Activated B cell treated with CpG ODN at 0.5 μM for 24 hours (primary cell): Measurements from ENCODE around the gene WIPF2. TPM values are rescaled to one million over a fixed set of nuclear protein-coding genes. Genes with fewer than 3 reads are reported as not detected.

Experiments
- ATAC-seq: fragments of 200-7000 bp; cut with Tn5 transposase; one replicate; pipeline ENCODE4 v1.10.0; 2021; ENCODE audit warnings: low read depth, mild to moderate bottlenecking, moderate library complexity
- CTCF ChIA-PET: fragments of 350-600 bp; sonication (Branson Sonifier 250); formaldehyde crosslinking; loops from one replicate; lab custom pipeline; 2021; ENCODE audit warnings: antibody characterized with exemption; lab: Charles Lee
- POLR2A ChIA-PET: fragments of 350-600 bp; sonication (Branson Sonifier 250); formaldehyde crosslinking; loops from one replicate; lab custom pipeline; 2021; ENCODE audit warnings: antibody characterized with exemption; lab: Charles Lee
- DNase-seq: peaks from one replicate; pipeline ENCODE4 v3.0.0; 2022
- H3K27ac Mint-ChIP-seq: one replicate; pipeline ENCODE4 v1.8.0; 2020; ENCODE audit warnings: mixed read lengths
- H3K27me3 Mint-ChIP-seq: one replicate; pipeline ENCODE4 v1.8.0; 2021; ENCODE audit warnings: mixed read lengths
- H3K36me3 Mint-ChIP-seq: one replicate; pipeline ENCODE4 v1.8.0; 2021; ENCODE audit warnings: low read depth, mixed read lengths
- H3K4me1 Mint-ChIP-seq: one replicate; pipeline ENCODE4 v1.8.0; 2021; ENCODE audit warnings: mixed read lengths
- H3K4me3 Mint-ChIP-seq: one replicate; pipeline ENCODE4 v1.8.0; 2020; ENCODE audit warnings: mild to moderate bottlenecking, mixed read lengths
- H3K9me3 Mint-ChIP-seq: one replicate; pipeline ENCODE4 v1.8.0; 2020; ENCODE audit warnings: mixed read lengths
- intact Hi-C: fragments of 100-400 bp; cut with micrococcal nuclease; formaldehyde crosslinking; loops from one replicate; pipeline ENCODE4 v1.15.1; 2024
- total RNA-seq: library from RNA; stranded (reverse); gene quantifications from 2 replicates; pipeline ENCODE4 v1.2.3, GENCODE V29; 2022
- TF ChIP-seq, protein P1 (sequence below): fragments of 200-600 bp; IDR thresholded peaks from one replicate; pipeline ENCODE4 v1.8.0; 2022; ENCODE audit warnings: antibody characterized with exemption, mild to moderate bottlenecking

Gene WIPF2
- total RNA-seq = 28.4 and 32.9 TPM in 2 replicates

- H3K36me3 Mint-ChIP-seq = peaks cover 9% of the 10 kb centered on the region
- intact Hi-C loops = loop anchor here (1.0 to 5.0 kb wide), 7 partner anchors 17 to 1468 kb away; partner anchors contain the start of genes CASC3, CDC6 and EIF1
- ATAC-seq = peak; percentile 88
- POLR2A ChIA-PET = interaction anchor here (0.7 to 2.7 kb wide), 23 partner anchors 10 to 1470 kb away, joined by 3 to 15 read pairs (median 4); partner anchors contain the start of genes CASC3, CDC6, EIF1 and MED24
- DNase-seq = peak; percentile 92
- no peaks in the 10 kb centered on the region for H3K27me3 Mint-ChIP-seq
- H3K4me3 Mint-ChIP-seq = peak within 1 kb of the TSS; percentile 97
- peaks cover 30% of the 10 kb centered on the region for H3K4me1 Mint-ChIP-seq
- CTCF ChIA-PET = interaction anchor here (0.7 to 2.5 kb wide), 10 partner anchors 17 to 143 kb away, joined by 3 to 13 read pairs (median 4); partner anchors contain the start of gene CASC3
- TF ChIP-seq, protein P1, sequence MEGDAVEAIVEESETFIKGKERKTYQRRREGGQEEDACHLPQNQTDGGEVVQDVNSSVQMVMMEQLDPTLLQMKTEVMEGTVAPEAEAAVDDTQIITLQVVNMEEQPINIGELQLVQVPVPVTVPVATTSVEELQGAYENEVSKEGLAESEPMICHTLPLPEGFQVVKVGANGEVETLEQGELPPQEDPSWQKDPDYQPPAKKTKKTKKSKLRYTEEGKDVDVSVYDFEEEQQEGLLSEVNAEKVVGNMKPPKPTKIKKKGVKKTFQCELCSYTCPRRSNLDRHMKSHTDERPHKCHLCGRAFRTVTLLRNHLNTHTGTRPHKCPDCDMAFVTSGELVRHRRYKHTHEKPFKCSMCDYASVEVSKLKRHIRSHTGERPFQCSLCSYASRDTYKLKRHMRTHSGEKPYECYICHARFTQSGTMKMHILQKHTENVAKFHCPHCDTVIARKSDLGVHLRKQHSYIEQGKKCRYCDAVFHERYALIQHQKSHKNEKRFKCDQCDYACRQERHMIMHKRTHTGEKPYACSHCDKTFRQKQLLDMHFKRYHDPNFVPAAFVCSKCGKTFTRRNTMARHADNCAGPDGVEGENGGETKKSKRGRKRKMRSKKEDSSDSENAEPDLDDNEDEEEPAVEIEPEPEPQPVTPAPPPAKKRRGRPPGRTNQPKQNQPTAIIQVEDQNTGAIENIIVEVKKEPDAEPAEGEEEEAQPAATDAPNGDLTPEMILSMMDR = no peak
- peak within 1 kb of the TSS; percentile 100 for H3K27ac Mint-ChIP-seq
- no peaks in the 10 kb centered on the region for H3K9me3 Mint-ChIP-seq
Measured at GRCh38 chr17:40218740-40219593, at the start of gene WIPF2. Gene WIPF2 (plus strand): TSS chr17:40219304. CDS start chr17:40256460, 37,156 bp downstream.

- no peaks in the 10 kb centered on the region for H3K9me3 Mint-ChIP-seq
- peaks cover 84% of the 10 kb centered on the region for H3K36me3 Mint-ChIP-seq
- CTCF ChIA-PET = interaction anchor here (1.3 kb wide), 1 partner anchor 57 kb away, joined by 8 read pairs; no protein-coding TSS in a partner anchor
- no peaks in the 10 kb centered on the region for H3K4me1 Mint-ChIP-seq
- intact Hi-C loops = no loop called here
- POLR2A ChIA-PET = interaction anchor here (0.5 kb wide), 1 partner anchor 126 kb away, joined by 3 read pairs; no protein-coding TSS in a partner anchor
- H3K27ac Mint-ChIP-seq = no peak overlapping the region
- DNase-seq (no peak), ATAC-seq (no peak)
- TF ChIP-seq, protein P1 = no peak
- no peak overlapping the region for H3K4me3 Mint-ChIP-seq
- no peaks in the 10 kb centered on the region for H3K27me3 Mint-ChIP-seq
Measured at GRCh38 chr17:40170325-40170724, 48.8 kb upstream of the WIPF2 start.

DNA sequence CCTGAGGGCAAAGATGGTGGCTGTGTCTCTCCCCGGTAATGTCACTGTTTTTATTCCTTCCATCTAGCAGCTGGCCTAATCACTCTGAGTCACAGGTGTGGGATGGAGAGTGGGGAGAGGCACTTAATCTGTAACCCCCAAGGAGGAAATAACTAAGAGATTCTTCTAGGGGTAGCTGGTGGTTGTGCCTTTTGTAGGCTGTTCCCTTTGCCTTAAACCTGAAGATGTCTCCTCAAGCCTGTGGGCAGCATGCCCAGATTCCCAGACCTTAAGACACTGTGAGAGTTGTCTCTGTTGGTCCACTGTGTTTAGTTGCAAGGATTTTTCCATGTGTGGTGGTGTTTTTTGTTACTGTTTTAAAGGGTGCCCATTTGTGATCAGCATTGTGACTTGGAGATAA lies 47.4 kb upstream of the WIPF2 start:
- intact Hi-C loops = no loop called here
- ChIA-PET CTCF (no interaction called here), POLR2A (no interaction called here)
- no peaks in the 10 kb centered on the region for H3K9me3 Mint-ChIP-seq
- ATAC-seq = no peak
- no peak overlapping the region for H3K27ac Mint-ChIP-seq
- peaks cover 78% of the 10 kb centered on the region for H3K36me3 Mint-ChIP-seq
- H3K27me3 Mint-ChIP-seq = no peaks in the 10 kb centered on the region
- H3K4me3 Mint-ChIP-seq = no peak overlapping the region
- no peak for DNase-seq
- peaks cover 2% of the 10 kb centered on the region for H3K4me1 Mint-ChIP-seq
- TF ChIP-seq, protein P1 = no peak

GRCh38 chr17:40173091-40173777 lies 45.9 kb upstream of the WIPF2 start:
- H3K27me3 Mint-ChIP-seq = no peaks in the 10 kb centered on the region
- ATAC-seq (no peak), DNase-seq (no peak)
- POLR2A ChIA-PET = interaction anchor here (0.6 to 1.8 kb wide), 5 partner anchors 10 to 129 kb away, joined by 3 to 6 read pairs (median 3); no protein-coding TSS in a partner anchor
- H3K27ac Mint-ChIP-seq = no peak overlapping the region
- peaks cover 63% of the 10 kb centered on the region for H3K36me3 Mint-ChIP-seq
- CTCF ChIA-PET = interaction anchor here (0.7 kb wide), 1 partner anchor 552 kb away, joined by 3 read pairs; no protein-coding TSS in a partner anchor
- peaks cover 7% of the 10 kb centered on the region for H3K4me1 Mint-ChIP-seq
- intact Hi-C loops = no loop called here
- no peaks in the 10 kb centered on the region for H3K9me3 Mint-ChIP-seq
- no peak overlapping the region for H3K4me3 Mint-ChIP-seq
- TF ChIP-seq, protein P1 = no peak
